Measurements from ENCODE around the gene TLL2. TPM values are rescaled to one million over a fixed set of nuclear protein-coding genes. Genes with fewer than 3 reads are reported as not detected.

The TLL2 gene
- total RNA-seq, 1 donor from 2014 or later: not detected

DNA sequence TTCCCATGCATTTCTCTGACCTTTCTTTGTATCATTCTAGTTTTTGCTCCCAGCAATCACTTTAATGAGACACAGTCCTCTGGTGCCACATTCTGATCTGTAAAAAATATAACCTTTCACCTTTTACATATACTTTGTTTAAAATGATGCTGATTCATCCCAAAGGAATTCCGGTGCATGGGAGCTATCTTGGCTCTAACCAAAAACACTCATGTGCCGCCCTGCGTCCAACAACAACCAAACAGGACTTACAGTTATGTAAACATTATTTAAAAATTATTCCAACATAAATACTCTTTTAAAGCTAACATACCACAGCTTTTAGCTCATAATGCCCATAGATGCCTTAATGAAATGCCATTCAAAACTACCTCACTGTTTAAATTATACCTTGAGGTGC is 147.2 kb downstream of the TLL2 start:
- peaks cover 8% of the 10 kb centered on the region for H3K27me3 Mint-ChIP-seq (ENCODE audit: low read depth)
- DNase-seq (ENCODE audit: low spot score): no peak
- no peaks in the 10 kb centered on the region for H3K4me1 Mint-ChIP-seq (ENCODE audit: low read depth)
- no peaks in the 10 kb centered on the region for H3K9me3 Mint-ChIP-seq
- intact Hi-C loops (cut with micrococcal nuclease): no loop called here
- H3K4me3 Mint-ChIP-seq (ENCODE audit: low read depth): no peak overlapping the region
- H3K36me3 Mint-ChIP-seq (ENCODE audit: low read depth): no peaks in the 10 kb centered on the region
- no peak overlapping the region for H3K27ac Mint-ChIP-seq

DNA sequence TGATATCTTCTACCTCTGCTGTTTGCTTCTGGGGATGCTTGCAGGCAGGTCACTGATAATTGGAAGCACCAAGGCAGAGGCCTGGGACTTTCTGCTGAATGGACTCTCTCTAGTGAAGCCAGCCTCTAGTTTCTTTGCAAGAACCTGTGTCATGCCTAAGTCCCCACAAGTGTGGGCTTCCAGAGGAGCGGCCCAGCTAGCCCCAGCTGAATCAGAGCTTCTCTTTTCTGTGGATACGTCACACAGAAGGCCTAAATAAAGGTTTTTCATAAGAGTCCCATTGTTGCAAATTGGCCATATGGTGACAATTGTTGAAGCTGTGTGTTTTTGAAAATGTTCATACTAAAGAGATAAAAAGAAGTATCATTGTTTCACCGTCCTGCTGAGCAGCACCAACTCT is 148.2 kb downstream of the TLL2 start:
- H3K36me3 Mint-ChIP-seq (ENCODE audit: low read depth): no peaks in the 10 kb centered on the region
- no peak overlapping the region for H3K4me3 Mint-ChIP-seq (ENCODE audit: low read depth)
- intact Hi-C loops (cut with micrococcal nuclease): no loop called here
- no peaks in the 10 kb centered on the region for H3K9me3 Mint-ChIP-seq
- DNase-seq (ENCODE audit: low spot score): no peak
- peaks cover 8% of the 10 kb centered on the region for H3K27me3 Mint-ChIP-seq (ENCODE audit: low read depth)
- H3K27ac Mint-ChIP-seq: no peak overlapping the region
- no peaks in the 10 kb centered on the region for H3K4me1 Mint-ChIP-seq (ENCODE audit: low read depth)

DNA sequence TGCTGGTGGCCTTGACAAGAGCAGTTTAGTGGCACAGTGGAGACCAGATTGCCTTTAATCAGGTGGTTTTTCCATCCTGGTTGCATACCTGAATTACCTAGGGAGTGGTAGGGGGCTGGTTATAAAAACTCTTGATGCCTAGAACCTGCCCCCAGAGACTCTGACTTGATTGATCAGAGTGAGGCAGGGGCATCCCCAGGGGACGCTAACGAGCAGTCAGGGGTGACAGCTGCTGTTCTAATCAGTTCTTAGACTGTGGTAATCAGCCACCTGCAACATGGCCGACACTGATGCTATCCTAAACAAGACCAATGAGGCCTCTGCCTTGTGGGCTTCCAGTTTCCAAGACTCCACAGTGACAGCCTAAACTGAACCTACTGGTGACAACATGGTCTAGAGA is 153.0 kb downstream of the TLL2 start:
- Mint-ChIP-seq H3K9me3 (no peaks in the 10 kb centered on the region), H3K27me3 (ENCODE audit: low read depth) (peaks cover 14% of the 10 kb centered on the region), H3K36me3 (ENCODE audit: low read depth) (no peaks in the 10 kb centered on the region), H3K4me1 (ENCODE audit: low read depth) (no peaks in the 10 kb centered on the region), H3K4me3 (ENCODE audit: low read depth) (no peak overlapping the region), H3K27ac (no peak overlapping the region)
- intact Hi-C loops (cut with micrococcal nuclease): no loop called here
- DNase-seq (ENCODE audit: low spot score): no peak

DNA sequence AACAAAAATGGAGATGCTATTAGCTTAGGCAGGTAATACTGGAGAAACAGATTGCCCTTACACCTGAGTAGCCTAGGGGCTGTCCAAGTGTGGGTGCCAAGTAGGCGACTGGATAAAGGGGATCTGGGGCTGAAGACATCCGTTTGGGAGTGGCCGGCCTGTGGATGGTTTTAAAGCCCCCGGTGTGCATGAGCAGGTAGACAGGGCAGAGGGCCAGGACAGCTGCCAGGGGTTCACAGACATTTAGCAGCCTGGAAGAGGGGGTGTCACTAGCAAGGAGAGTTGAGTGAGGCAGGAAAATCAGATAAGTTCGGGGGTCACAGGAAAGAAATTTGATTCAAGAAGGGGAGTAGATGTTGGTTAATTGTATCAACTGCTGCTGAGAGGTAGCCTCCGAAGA is 153.4 kb downstream of the TLL2 start:
- intact Hi-C loops (cut with micrococcal nuclease): no loop called here
- no peak overlapping the region for H3K27ac Mint-ChIP-seq
- H3K4me1 Mint-ChIP-seq (ENCODE audit: low read depth): no peaks in the 10 kb centered on the region
- no peaks in the 10 kb centered on the region for H3K9me3 Mint-ChIP-seq
- H3K4me3 Mint-ChIP-seq (ENCODE audit: low read depth): no peak overlapping the region
- H3K27me3 Mint-ChIP-seq (ENCODE audit: low read depth): peaks cover 14% of the 10 kb centered on the region
- DNase-seq (ENCODE audit: low spot score): no peak
- H3K36me3 Mint-ChIP-seq (ENCODE audit: low read depth): no peaks in the 10 kb centered on the region

DNA sequence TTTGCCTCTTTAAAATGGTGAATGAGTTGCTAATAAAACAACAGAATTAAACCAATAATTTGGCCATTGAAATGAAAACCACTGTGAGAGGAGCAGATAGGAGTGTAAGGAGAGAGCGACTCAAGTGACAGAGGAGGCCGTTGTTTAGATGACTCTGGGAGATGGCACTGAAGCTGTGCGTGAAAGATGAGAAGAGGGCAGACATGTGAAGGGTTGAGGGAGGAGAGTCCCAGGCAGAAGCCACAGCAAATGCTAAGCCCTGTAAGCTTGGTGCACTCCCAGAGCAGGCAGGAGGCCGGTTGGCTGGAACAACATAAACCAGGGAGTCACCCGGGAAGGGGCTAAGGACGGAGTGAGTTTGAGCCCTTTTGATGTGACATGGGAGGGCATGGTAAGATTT is 154.1 kb downstream of the TLL2 start:
- H3K36me3 Mint-ChIP-seq (ENCODE audit: low read depth): no peaks in the 10 kb centered on the region
- intact Hi-C loops (cut with micrococcal nuclease): no loop called here
- peaks cover 14% of the 10 kb centered on the region for H3K27me3 Mint-ChIP-seq (ENCODE audit: low read depth)
- no peaks in the 10 kb centered on the region for H3K9me3 Mint-ChIP-seq
- no peaks in the 10 kb centered on the region for H3K4me1 Mint-ChIP-seq (ENCODE audit: low read depth)
- H3K27ac Mint-ChIP-seq: no peak overlapping the region
- no peak for DNase-seq (ENCODE audit: low spot score)
- H3K4me3 Mint-ChIP-seq (ENCODE audit: low read depth): no peak overlapping the region

DNA sequence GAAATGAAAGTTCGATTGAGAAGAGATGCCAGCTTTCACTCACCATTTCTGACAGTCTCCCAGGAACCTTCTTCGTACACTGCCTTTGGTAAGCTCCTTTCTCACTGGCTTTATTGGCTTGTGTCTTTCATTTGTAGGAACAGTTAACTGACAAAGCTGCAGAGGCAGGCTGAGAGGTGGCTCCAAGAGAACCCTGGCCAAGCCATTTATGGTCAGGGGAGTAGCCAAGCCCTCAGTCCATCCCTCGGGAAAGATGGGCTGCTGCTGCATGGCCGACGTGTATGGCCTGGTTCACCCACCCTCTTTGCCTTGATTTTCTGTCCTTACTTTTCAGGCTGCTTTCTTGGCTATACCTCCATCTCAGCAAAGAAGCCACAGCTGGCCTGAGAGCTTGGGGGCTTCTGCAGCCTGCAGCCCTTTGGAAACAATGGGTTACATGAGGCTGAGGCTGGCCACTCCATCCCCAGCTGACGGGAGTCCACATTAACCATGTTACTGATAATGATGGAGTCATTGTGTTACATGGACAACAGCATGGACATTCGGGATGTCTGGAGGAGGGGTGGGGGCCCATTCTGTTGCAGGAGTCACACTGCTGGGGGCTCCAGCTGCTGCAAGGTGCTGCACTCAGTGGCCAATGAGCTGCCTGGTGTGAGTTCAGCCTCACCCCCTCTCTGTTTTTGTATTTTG is 154.7 kb downstream of the TLL2 start, which contains the start of gene OPALIN:
Gene OPALIN (minus strand): TSS at position 152 of the 690 bp plus-strand sequence. CDS start 106 bp downstream, at position 46.
- Mint-ChIP-seq H3K4me3 (ENCODE audit: low read depth) (no peak within 1 kb of the TSS), H3K36me3 (ENCODE audit: low read depth) (no peaks in the 10 kb centered on the region), H3K27me3 (ENCODE audit: low read depth) (peaks cover 14% of the 10 kb centered on the region), H3K4me1 (ENCODE audit: low read depth) (no peaks in the 10 kb centered on the region), H3K27ac (no peak within 1 kb of the TSS), H3K9me3 (no peaks in the 10 kb centered on the region)
- intact Hi-C loops (cut with micrococcal nuclease): no loop called here
- DNase-seq (ENCODE audit: low spot score): no peak

DNA sequence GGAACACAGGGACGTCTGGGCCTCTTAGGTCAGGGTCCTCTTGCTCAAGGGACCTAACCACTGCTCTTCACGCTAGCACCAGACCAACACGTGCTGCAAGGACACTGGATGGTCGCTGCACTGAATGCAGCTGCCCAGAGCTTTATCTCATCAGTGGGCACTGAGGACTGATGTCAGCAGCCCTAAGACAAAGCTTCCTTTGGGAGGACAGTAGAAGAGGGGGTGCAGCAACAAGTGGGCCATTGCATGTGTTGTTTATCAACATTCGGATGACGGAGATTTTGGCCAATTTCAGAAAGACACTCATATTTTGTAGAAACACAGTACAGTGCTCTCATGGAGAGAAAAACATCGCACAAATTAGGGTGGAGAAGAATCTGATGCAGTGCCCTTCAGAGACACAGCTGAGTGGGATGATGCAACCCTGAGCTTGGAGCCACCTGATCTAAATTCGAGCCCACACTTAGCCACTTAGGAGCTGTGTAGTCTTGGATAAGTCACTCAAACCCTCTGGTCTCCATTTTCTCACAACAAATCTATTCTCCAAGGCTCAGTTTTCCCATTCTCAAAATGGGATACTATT is 156.6 kb downstream of the TLL2 start:
- intact Hi-C loops (cut with micrococcal nuclease): no loop called here
- DNase-seq (ENCODE audit: low spot score): no peak
- H3K9me3 Mint-ChIP-seq: no peaks in the 10 kb centered on the region
- no peak overlapping the region for H3K4me3 Mint-ChIP-seq (ENCODE audit: low read depth)
- peaks cover 17% of the 10 kb centered on the region for H3K27me3 Mint-ChIP-seq (ENCODE audit: low read depth)
- H3K36me3 Mint-ChIP-seq (ENCODE audit: low read depth): no peaks in the 10 kb centered on the region
- H3K27ac Mint-ChIP-seq: no peak overlapping the region
- no peaks in the 10 kb centered on the region for H3K4me1 Mint-ChIP-seq (ENCODE audit: low read depth)

DNA sequence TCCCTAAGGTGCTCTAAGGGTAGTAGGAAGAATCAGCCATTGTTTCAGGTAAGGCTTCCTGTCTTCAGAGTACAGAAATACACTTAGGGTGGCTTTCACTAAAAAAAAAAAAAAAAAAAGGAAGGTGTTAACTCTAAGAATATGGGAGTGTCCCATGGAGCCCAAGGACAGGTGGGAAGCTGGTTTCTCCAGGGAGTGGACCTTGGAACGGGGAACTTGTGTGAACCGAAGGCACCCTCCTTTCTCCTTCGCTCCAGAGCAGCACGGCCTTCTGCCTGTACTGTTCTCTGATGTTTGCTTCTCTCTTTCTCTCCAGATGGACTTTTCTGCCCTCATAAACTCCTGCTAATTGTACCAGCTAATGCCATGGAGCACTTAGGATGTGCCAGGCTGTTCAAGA is 161.1 kb downstream of the TLL2 start:
- Mint-ChIP-seq H3K27ac (no peak overlapping the region), H3K9me3 (no peaks in the 10 kb centered on the region), H3K4me3 (ENCODE audit: low read depth) (no peak overlapping the region), H3K4me1 (ENCODE audit: low read depth) (no peaks in the 10 kb centered on the region), H3K36me3 (ENCODE audit: low read depth) (no peaks in the 10 kb centered on the region), H3K27me3 (ENCODE audit: low read depth) (peaks cover 33% of the 10 kb centered on the region)
- intact Hi-C loops (cut with micrococcal nuclease): no loop called here
- no peak for DNase-seq (ENCODE audit: low spot score)

DNA sequence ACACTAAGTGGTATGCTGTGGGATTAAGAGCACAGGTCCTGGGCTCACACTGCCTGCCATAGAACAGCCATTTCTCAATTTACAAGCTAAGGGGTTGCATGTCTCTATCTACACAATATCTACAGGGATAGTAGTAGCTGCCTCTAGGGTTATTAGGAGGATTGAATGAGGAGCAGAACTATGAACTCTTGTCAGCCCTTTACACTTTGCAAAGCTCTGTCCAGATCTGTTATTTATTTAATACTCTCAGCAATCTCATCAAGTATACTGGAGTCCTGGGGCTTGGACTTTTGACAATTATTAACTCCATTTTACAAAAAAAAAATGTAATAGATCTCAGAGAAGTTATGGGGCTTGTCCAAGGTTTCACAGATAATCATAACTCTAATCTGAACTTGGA is 161.7 kb downstream of the TLL2 start:
- Mint-ChIP-seq H3K9me3 (no peaks in the 10 kb centered on the region), H3K4me3 (ENCODE audit: low read depth) (no peak overlapping the region), H3K27me3 (ENCODE audit: low read depth) (peaks cover 32% of the 10 kb centered on the region), H3K27ac (no peak overlapping the region), H3K4me1 (ENCODE audit: low read depth) (no peaks in the 10 kb centered on the region), H3K36me3 (ENCODE audit: low read depth) (no peaks in the 10 kb centered on the region)
- intact Hi-C loops (cut with micrococcal nuclease): no loop called here
- no peak for DNase-seq (ENCODE audit: low spot score)

DNA sequence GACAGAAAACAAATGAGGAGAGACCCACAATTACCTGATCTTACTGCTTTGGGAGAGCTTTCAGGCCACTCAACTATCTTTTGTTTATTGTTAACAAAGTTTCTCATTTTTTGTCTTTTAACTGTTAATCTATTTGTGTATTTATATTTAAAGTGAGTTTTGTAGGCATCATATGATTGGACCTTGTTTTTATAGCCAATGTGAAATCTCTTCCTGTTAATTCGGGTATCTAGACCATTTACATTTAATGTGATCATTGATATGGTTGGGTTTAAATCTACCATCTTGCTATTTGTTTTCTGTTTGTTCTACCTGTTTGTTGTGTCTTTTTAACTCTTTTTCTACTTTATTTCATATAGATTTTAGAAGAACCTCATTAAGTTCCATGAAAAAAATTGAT is 167.4 kb downstream of the TLL2 start:
- no peak overlapping the region for H3K27ac Mint-ChIP-seq
- H3K4me3 Mint-ChIP-seq (ENCODE audit: low read depth): no peak overlapping the region
- DNase-seq (ENCODE audit: low spot score): no peak
- intact Hi-C loops (cut with micrococcal nuclease): no loop called here
- H3K4me1 Mint-ChIP-seq (ENCODE audit: low read depth): peaks cover 6% of the 10 kb centered on the region
- H3K27me3 Mint-ChIP-seq (ENCODE audit: low read depth): peaks cover 31% of the 10 kb centered on the region
- H3K36me3 Mint-ChIP-seq (ENCODE audit: low read depth): no peaks in the 10 kb centered on the region
- peaks cover 13% of the 10 kb centered on the region for H3K9me3 Mint-ChIP-seq

DNA sequence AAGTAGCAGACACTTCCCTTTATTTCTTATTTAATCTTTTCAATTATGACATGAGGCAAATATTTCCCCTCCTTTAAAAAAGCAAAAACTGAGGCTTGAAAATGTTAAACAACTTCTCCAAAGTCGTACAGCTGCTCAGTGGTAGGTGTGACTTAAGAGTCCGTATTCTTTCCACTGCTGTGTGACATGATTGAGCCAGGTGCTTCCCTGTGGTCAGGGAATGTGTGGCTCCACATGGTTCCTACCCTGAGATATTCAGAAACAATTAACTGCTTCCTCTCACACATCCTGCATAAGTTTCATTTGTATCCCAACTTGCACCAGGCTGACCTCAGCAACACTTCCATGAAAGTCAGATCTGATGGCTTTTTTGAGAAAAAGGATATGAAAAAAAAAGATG is 168.5 kb downstream of the TLL2 start:
- no peak for DNase-seq (ENCODE audit: low spot score)
- Mint-ChIP-seq H3K36me3 (ENCODE audit: low read depth) (no peaks in the 10 kb centered on the region), H3K27ac (no peak overlapping the region), H3K4me1 (ENCODE audit: low read depth) (peaks cover 7% of the 10 kb centered on the region), H3K27me3 (ENCODE audit: low read depth) (peaks cover 28% of the 10 kb centered on the region), H3K4me3 (ENCODE audit: low read depth) (no peak overlapping the region), H3K9me3 (peaks cover 13% of the 10 kb centered on the region)
- intact Hi-C loops (cut with micrococcal nuclease): no loop called here

DNA sequence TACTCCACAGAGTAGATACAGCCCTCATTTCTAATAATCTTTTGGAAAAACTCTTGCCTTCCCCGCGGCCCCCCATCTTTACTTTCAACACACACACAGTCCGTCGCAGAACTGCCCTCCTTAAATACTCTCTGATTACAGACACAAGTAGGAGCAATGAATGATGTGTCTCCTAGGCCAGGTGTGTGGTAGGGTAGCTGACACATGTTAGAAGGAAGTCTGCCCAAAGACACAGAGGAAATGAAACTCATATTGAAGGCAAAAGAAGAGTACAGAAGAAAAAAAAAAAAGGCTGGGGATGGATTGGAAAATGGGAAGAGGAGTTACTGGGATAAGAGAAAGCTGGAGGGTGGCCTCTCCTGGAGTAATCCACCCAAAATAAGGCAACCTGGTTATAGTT is 169.5 kb downstream of the TLL2 start:
- no peak overlapping the region for H3K4me3 Mint-ChIP-seq (ENCODE audit: low read depth)
- H3K9me3 Mint-ChIP-seq: peaks cover 13% of the 10 kb centered on the region
- intact Hi-C loops (cut with micrococcal nuclease): loop anchor here (5.0 kb wide), 1 partner anchor 112 kb away; no protein-coding TSS in a partner anchor
- H3K36me3 Mint-ChIP-seq (ENCODE audit: low read depth): no peaks in the 10 kb centered on the region
- peaks cover 7% of the 10 kb centered on the region for H3K4me1 Mint-ChIP-seq (ENCODE audit: low read depth)
- H3K27ac Mint-ChIP-seq: no peak overlapping the region
- no peak for DNase-seq (ENCODE audit: low spot score)
- H3K27me3 Mint-ChIP-seq (ENCODE audit: low read depth): peaks cover 21% of the 10 kb centered on the region

DNA sequence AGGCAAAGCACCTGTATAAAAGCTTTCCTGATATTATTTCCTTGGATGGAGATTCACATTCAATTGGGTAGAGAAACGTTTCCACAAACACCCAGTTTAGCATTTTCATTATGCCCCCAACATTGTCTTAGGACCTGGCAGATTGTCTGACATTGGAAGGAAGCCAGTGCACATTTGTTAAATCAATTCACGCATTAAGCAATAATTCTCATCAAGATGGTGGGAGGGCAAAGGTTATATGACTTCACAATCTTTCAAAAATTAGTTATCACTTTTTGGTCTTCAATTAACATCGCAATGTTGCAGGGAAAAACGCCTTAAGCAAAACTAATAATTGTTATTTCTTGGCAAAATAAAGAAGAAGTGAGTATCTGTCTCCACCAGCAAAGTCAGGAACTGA is 171.3 kb downstream of the TLL2 start:
- H3K9me3 Mint-ChIP-seq: peaks cover 13% of the 10 kb centered on the region
- peaks cover 7% of the 10 kb centered on the region for H3K4me1 Mint-ChIP-seq (ENCODE audit: low read depth)
- no peak overlapping the region for H3K4me3 Mint-ChIP-seq (ENCODE audit: low read depth)
- no peaks in the 10 kb centered on the region for H3K36me3 Mint-ChIP-seq (ENCODE audit: low read depth)
- no peak overlapping the region for H3K27ac Mint-ChIP-seq
- no peak for DNase-seq (ENCODE audit: low spot score)
- peaks cover 22% of the 10 kb centered on the region for H3K27me3 Mint-ChIP-seq (ENCODE audit: low read depth)
- intact Hi-C loops (cut with micrococcal nuclease): loop anchor here (5.0 kb wide), 1 partner anchor 110 kb away; no protein-coding TSS in a partner anchor
